Hepatocyte (in vitro differentiated cells): Measurements from ENCODE around the gene SLC28A3. TPM values are rescaled to one million over a fixed set of nuclear protein-coding genes. Genes with fewer than 3 reads are reported as not detected.

Source experiments
- DNase-seq: peaks from one replicate; pipeline ENCODE4 v3.0.0-alpha.2; 2016; ENCODE audit warnings: low spot score
- H2AFZ ChIP-seq: fragments of 200-600 bp; sonication (generic); 2 replicates; pipeline ENCODE4 v1.6.0; 2016; ENCODE audit warnings: antibody characterized with exemption, mild to moderate bottlenecking
- H3K27ac ChIP-seq: fragments of 200-600 bp; sonication (generic); 2 replicates; pipeline ENCODE4 v1.5.1; 2016; ENCODE audit warnings: mild to moderate bottlenecking
- H3K27me3 ChIP-seq: fragments of 200-600 bp; sonication (generic); 2 replicates; pipeline ENCODE4 v1.6.1; 2016
- H3K36me3 ChIP-seq: fragments of 200-600 bp; sonication (generic); replicated peaks from 2 replicates; pipeline ENCODE4 v1.5.1; 2016; ENCODE audit warnings: low read depth; ENCODE audit not compliant: insufficient read depth
- H3K4me1 ChIP-seq: fragments of 200-600 bp; sonication (generic); 2 replicates; pipeline ENCODE4 v1.5.1; 2016; ENCODE audit warnings: mild to moderate bottlenecking, moderate library complexity; ENCODE audit not compliant: insufficient read depth
- H3K4me2 ChIP-seq: fragments of 200-600 bp; sonication (generic); 2 replicates; pipeline ENCODE4 v1.6.0; 2016
- H3K4me3 ChIP-seq: fragments of 200-600 bp; sonication (generic); 2 replicates; pipeline ENCODE4 v1.5.1; 2016; ENCODE audit warnings: mild to moderate bottlenecking
- H3K79me2 ChIP-seq: fragments of 200-600 bp; sonication (generic); 2 replicates; pipeline ENCODE4 v1.6.0; 2017; ENCODE audit warnings: mild to moderate bottlenecking
- H3K9me2 ChIP-seq: fragments of 200-600 bp; sonication (generic); replicated peaks from 2 replicates; pipeline ENCODE4 v1.6.0; 2017; ENCODE audit warnings: mild to moderate bottlenecking; ENCODE audit not compliant: insufficient read depth
- H3K9me3 ChIP-seq: fragments of 200-600 bp; sonication (generic); 2 replicates; pipeline ENCODE4 v1.5.1; 2016; ENCODE audit warnings: low read depth, mild to moderate bottlenecking
- H4K20me1 ChIP-seq: fragments of 200-600 bp; sonication (generic); 2 replicates; pipeline ENCODE4 v1.6.0; 2016; ENCODE audit warnings: mild to moderate bottlenecking; ENCODE audit not compliant: insufficient read depth, poor library complexity, severe bottlenecking
- EZH2 ChIP-seq: fragments of 200-600 bp; sonication (generic); IDR thresholded peaks from 2 replicates; pipeline ENCODE4 v1.6.1; 2016; ENCODE audit warnings: antibody characterized with exemption, mild to moderate bottlenecking, borderline replicate concordance
- EZH2phosphoT487 ChIP-seq: fragments of 200-600 bp; sonication (generic); IDR thresholded peaks from one replicate; pipeline ENCODE4 v1.6.1; 2018; ENCODE audit warnings: antibody characterized with exemption, mild to moderate bottlenecking, low read depth, moderate library complexity; ENCODE audit not compliant: unreplicated experiment, severe bottlenecking
- WGBS: methylation state at CpG from one replicate; pipeline ENCODE4 v1.1.6; 2016; ENCODE audit warnings: low lambda C conversion rate; ENCODE audit errors: missing lambda C conversion rate; 5-methylcytosine and 5-hydroxymethylcytosine counted together
- polyA plus RNA-seq: library from polyadenylated mRNA; unstranded; fragments of >200 nt; fragmentation: Nextera tagmentation; extraction: Ambion mirVana; gene quantifications from 2 replicates; pipeline ENCODE4 v1.2.1, GENCODE V29; 2016
- total RNA-seq: library from RNA; depleted of rRNA; stranded (reverse); fragments of >200 nt; gene quantifications from 2 replicates; pipeline ENCODE4 v1.2.3, GENCODE V29; 2014
- TF ChIP-seq, protein P1 (sequence below): fragments of 200-600 bp; sonication (generic); IDR thresholded peaks from 2 replicates; pipeline ENCODE4 v1.5.1; 2016; ENCODE audit warnings: antibody characterized with exemption, mild to moderate bottlenecking; ENCODE audit not compliant: poor library complexity

The SLC28A3 gene
- total and polyA plus RNA-seq, 2 experiments from 2014 or later = 0.98 to 1.7 TPM

GRCh38 chr9:84305497-84306131 is 34.9 kb downstream of the SLC28A3 start:
- Histone ChIP-seq H2AFZ (no peak overlapping the region), H3K4me1 (no peaks in the 10 kb centered on the region), H3K27me3 (no peaks in the 10 kb centered on the region), H3K27ac (no peak overlapping the region), H3K9me2 (no peaks in the 10 kb centered on the region), H3K79me2 (no peaks in the 10 kb centered on the region), H3K9me3 (no peaks in the 10 kb centered on the region), H3K4me2 (no peak overlapping the region), H3K36me3 (no peaks in the 10 kb centered on the region), H3K4me3 (no peak overlapping the region), H4K20me1 (no peaks in the 10 kb centered on the region)
- WGBS = 80% methylated on average over 5 of the region's 5 CpGs
- DNase-seq = no peak
- TF ChIP-seq, protein P1, sequence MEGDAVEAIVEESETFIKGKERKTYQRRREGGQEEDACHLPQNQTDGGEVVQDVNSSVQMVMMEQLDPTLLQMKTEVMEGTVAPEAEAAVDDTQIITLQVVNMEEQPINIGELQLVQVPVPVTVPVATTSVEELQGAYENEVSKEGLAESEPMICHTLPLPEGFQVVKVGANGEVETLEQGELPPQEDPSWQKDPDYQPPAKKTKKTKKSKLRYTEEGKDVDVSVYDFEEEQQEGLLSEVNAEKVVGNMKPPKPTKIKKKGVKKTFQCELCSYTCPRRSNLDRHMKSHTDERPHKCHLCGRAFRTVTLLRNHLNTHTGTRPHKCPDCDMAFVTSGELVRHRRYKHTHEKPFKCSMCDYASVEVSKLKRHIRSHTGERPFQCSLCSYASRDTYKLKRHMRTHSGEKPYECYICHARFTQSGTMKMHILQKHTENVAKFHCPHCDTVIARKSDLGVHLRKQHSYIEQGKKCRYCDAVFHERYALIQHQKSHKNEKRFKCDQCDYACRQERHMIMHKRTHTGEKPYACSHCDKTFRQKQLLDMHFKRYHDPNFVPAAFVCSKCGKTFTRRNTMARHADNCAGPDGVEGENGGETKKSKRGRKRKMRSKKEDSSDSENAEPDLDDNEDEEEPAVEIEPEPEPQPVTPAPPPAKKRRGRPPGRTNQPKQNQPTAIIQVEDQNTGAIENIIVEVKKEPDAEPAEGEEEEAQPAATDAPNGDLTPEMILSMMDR = no peak
- no peak for TF ChIP-seq EZH2phosphoT487
- TF ChIP-seq EZH2 = no peak

GRCh38 chr9:84304166-84304565 is 36.4 kb downstream of the SLC28A3 start:
- no peaks in the 10 kb centered on the region for H4K20me1 ChIP-seq
- no peak overlapping the region for H3K4me2 ChIP-seq
- no peaks in the 10 kb centered on the region for H3K36me3 ChIP-seq
- no peaks in the 10 kb centered on the region for H3K9me2 ChIP-seq
- H3K4me1 ChIP-seq = no peaks in the 10 kb centered on the region
- DNase-seq = no peak
- H3K27ac ChIP-seq = no peak overlapping the region
- no peaks in the 10 kb centered on the region for H3K79me2 ChIP-seq
- H3K27me3 ChIP-seq = no peaks in the 10 kb centered on the region
- WGBS = 53% methylated on average over 1 of the region's 1 CpG
- no peaks in the 10 kb centered on the region for H3K9me3 ChIP-seq
- H2AFZ ChIP-seq = no peak overlapping the region
- TF ChIP-seq, protein P1 = no peak
- TF ChIP-seq EZH2 = no peak
- no peak for TF ChIP-seq EZH2phosphoT487
- no peak overlapping the region for H3K4me3 ChIP-seq

- Histone ChIP-seq H3K9me3 (no peaks in the 10 kb centered on the region), H3K79me2 (no peaks in the 10 kb centered on the region), H2AFZ (no peak overlapping the region), H3K36me3 (no peaks in the 10 kb centered on the region), H3K4me2 (no peak overlapping the region), H3K4me1 (no peaks in the 10 kb centered on the region), H3K4me3 (no peak overlapping the region), H3K27me3 (no peaks in the 10 kb centered on the region), H3K27ac (no peak overlapping the region), H4K20me1 (no peaks in the 10 kb centered on the region), H3K9me2 (no peaks in the 10 kb centered on the region)
- DNase-seq = no peak
- TF ChIP-seq, protein P1 = no peak
- 100% methylated on average over 4 of the region's 4 CpGs for WGBS
Observed at GRCh38 chr9:84303061-84303460, 37.5 kb downstream of the SLC28A3 start.

DNA sequence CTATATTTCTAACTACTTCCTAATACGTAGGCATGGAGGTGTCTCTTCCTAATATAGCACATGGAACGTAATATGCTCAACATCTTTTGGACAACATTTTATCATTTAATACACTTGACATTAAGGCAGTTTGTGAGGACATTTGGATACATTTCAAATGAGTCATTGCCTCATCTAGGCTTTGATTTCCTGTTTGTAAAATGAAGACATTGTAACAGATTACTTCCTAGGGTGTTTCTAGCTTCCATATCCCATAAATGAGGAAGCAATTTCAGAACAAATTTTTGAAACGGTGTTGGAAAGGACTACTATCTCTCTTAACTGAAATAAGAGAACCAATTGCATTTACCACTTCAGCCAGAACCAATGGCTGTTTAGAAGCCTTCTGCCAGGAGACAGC is 38.7 kb downstream of the SLC28A3 start:
- Histone ChIP-seq H2AFZ (no peak overlapping the region), H3K4me1 (no peaks in the 10 kb centered on the region), H3K9me2 (no peaks in the 10 kb centered on the region), H3K9me3 (no peaks in the 10 kb centered on the region), H3K4me3 (no peak overlapping the region), H3K27me3 (no peaks in the 10 kb centered on the region), H3K27ac (no peak overlapping the region), H3K4me2 (no peak overlapping the region), H4K20me1 (no peaks in the 10 kb centered on the region), H3K36me3 (no peaks in the 10 kb centered on the region), H3K79me2 (no peaks in the 10 kb centered on the region)
- DNase-seq = no peak
- 86% methylated on average over 3 of the region's 3 CpGs for WGBS
- TF ChIP-seq, protein P1 = no peak
- TF ChIP-seq EZH2phosphoT487 (no peak), EZH2 (no peak)
